ENCODE data around the gene WBP4. TPM values are rescaled to one million over a fixed set of nuclear protein-coding genes. Genes with fewer than 3 reads are reported as not detected.
A peak's percentile ranks its signal among the peaks of the same experiment; 100 is the strongest.

Gene WBP4
- polyA plus RNA-seq, 3 donors, result 2.8 to 3.8 (median 3.7) TPM

GRCh38 chr13:41054212-41054877 lies 7.0 kb upstream of the WBP4 start:
- Histone ChIP-seq H3K4me1 (ENCODE audit: control insufficient read depth in 1 of 2, insufficient read depth in 2 of 2, low read length in 2 of 2) (peaks cover 57 to 87% of the 10 kb centered on the region in 2 donors), H3K27me3 (ENCODE audit: control insufficient read depth in 2 of 2, insufficient read depth in 2 of 2, low read length in 2 of 2) (no peaks in the 10 kb centered on the region), H3K4me2 (replicated peaks; ENCODE audit: extremely low read depth, low read length, poor library complexity, severe bottlenecking) (peak overlapping the region; percentile 69), H3K36me3 (replicated peaks in 1 of 2; ENCODE audit: control insufficient read depth in 1 of 2, insufficient read depth in 2 of 2, low read length in 2 of 2) (no peaks in the 10 kb centered on the region), H3K79me2 (ENCODE audit: insufficient read depth, low read length) (peaks cover 94% of the 10 kb centered on the region), H2AFZ (ENCODE audit: insufficient read depth, low read depth, low read length, poor library complexity, severe bottlenecking) (no peak overlapping the region), H3K27ac (ENCODE audit: low read depth in 1 of 2, low read length in 2 of 2) (peak overlapping the region in 1 of 2 donors; percentile 89), H3K4me3 (replicated peaks in 1 of 3; ENCODE audit: low read depth in 2 of 3, low read length in 3 of 3) (peak overlapping the region in 1 of 3 experiments; percentile 58), H3K9ac (ENCODE audit: insufficient read depth, low read length, poor library complexity, severe bottlenecking) (peak overlapping the region; percentile 59), H4K20me1 (ENCODE audit: insufficient read depth, low read length) (peaks cover 52% of the 10 kb centered on the region), H3K9me3 (replicated peaks in 1 of 2; ENCODE audit: control insufficient read depth in 1 of 2, insufficient read depth in 1 of 2, low read length in 2 of 2) (no peaks in the 10 kb centered on the region)
- Mint-ChIP-seq H3K4me1 (peaks cover 70% of the 10 kb centered on the region), H3K27ac (peak overlapping the region; percentile 86 to 99 (median 98)), H3K36me3 (peaks cover 4 to 18% of the 10 kb centered on the region in 2 donors), H3K9me3 (peaks cover 0 to 3% (median 0%) of the 10 kb centered on the region in 7 donors), H3K4me3 (peak overlapping the region in 1 of 2 donors; percentile 20), H3K27me3 (ENCODE audit: low read depth in 3 of 3) (peaks cover 0 to 2% (median 0%) of the 10 kb centered on the region in 3 donors)
- TF ChIP-seq CTCF (IDR thresholded peaks at IDR 0.05), result peak; percentile 78
- DNase-seq, result peak in 2 of 3 donors; percentile 62 to 68
- intact Hi-C loops (cut with micrococcal nuclease), result loop anchor here (5.0 to 10.0 kb wide), 2 partner anchors 37 to 50 kb away; partner anchors contain the start of gene ELF1 (in 1 of the 2)
- 62% methylated on average over 3 of the region's 9 CpGs for WGBS (ENCODE audit: insufficient coverage)

GRCh38 chr13:41054919-41055619 lies 6.2 kb upstream of the WBP4 start:
- no peaks in the 10 kb centered on the region for H3K36me3 ChIP-seq (replicated peaks in 1 of 2; ENCODE audit: control insufficient read depth in 1 of 2, insufficient read depth in 2 of 2, low read length in 2 of 2)
- H3K27ac Mint-ChIP-seq, result peak overlapping the region in 6 of 7 donors; percentile 61 to 98 (median 82)
- no peaks in the 10 kb centered on the region for H3K27me3 ChIP-seq (ENCODE audit: control insufficient read depth in 2 of 2, insufficient read depth in 2 of 2, low read length in 2 of 2)
- H3K4me1 ChIP-seq (ENCODE audit: control insufficient read depth in 1 of 2, insufficient read depth in 2 of 2, low read length in 2 of 2), result peaks cover 54 to 85% of the 10 kb centered on the region in 2 donors
- H3K4me3 Mint-ChIP-seq, result no peak overlapping the region
- peak in 1 of 3 donors; percentile 37 for DNase-seq
- peak overlapping the region in 1 of 2 donors; percentile 89 for H3K27ac ChIP-seq (ENCODE audit: low read depth in 1 of 2, low read length in 2 of 2)
- no peak overlapping the region for H2AFZ ChIP-seq (ENCODE audit: insufficient read depth, low read depth, low read length, poor library complexity, severe bottlenecking)
- peaks cover 0 to 2% (median 0%) of the 10 kb centered on the region in 3 donors for H3K27me3 Mint-ChIP-seq (ENCODE audit: low read depth in 3 of 3)
- H3K4me1 Mint-ChIP-seq, result peaks cover 69% of the 10 kb centered on the region
- H3K36me3 Mint-ChIP-seq, result peaks cover 4 to 18% of the 10 kb centered on the region in 2 donors
- peak overlapping the region in 1 of 3 experiments; percentile 58 for H3K4me3 ChIP-seq (replicated peaks in 1 of 3; ENCODE audit: low read depth in 2 of 3, low read length in 3 of 3)
- H4K20me1 ChIP-seq (ENCODE audit: insufficient read depth, low read length), result peaks cover 53% of the 10 kb centered on the region
- no peak overlapping the region for H3K9ac ChIP-seq (ENCODE audit: insufficient read depth, low read length, poor library complexity, severe bottlenecking)
- H3K79me2 ChIP-seq (ENCODE audit: insufficient read depth, low read length), result peaks cover 96% of the 10 kb centered on the region
- H3K9me3 Mint-ChIP-seq, result no peaks in the 10 kb centered on the region
- H3K9me3 ChIP-seq (replicated peaks in 1 of 2; ENCODE audit: control insufficient read depth in 1 of 2, insufficient read depth in 1 of 2, low read length in 2 of 2), result no peaks in the 10 kb centered on the region
- no peak for TF ChIP-seq CTCF (IDR thresholded peaks at IDR 0.05)
- intact Hi-C loops (cut with micrococcal nuclease), result loop anchor here (5.0 to 10.0 kb wide), 2 partner anchors 38 to 50 kb away; partner anchors contain the start of gene ELF1 (in 1 of the 2)
- 91% methylated on average over 4 of the region's 5 CpGs for WGBS (ENCODE audit: insufficient coverage)
- no peak overlapping the region for H3K4me2 ChIP-seq (replicated peaks; ENCODE audit: extremely low read depth, low read length, poor library complexity, severe bottlenecking)
